H9 (cell line): ENCODE results near the gene CILP2. TPM values are rescaled to one million over a fixed set of nuclear protein-coding genes. Genes with fewer than 3 reads are reported as not detected.
A peak's percentile ranks its signal among the peaks of the same experiment; 100 is the strongest.

Experiments
- DNase-seq: peaks from one replicate; pipeline ENCODE4 v3.0.0-alpha.2; 2017
- H2AFZ ChIP-seq: one replicate; pipeline ENCODE4 v1.6.1; 2013; ENCODE audit warnings: mild to moderate bottlenecking, low read length, control low read depth, moderate library complexity
- H2AK5ac ChIP-seq: 2 replicates; pipeline ENCODE4 v1.6.1; 2013; ENCODE audit warnings: low read length, control low read depth, mixed read lengths; ENCODE audit not compliant: insufficient read length
- H2BK120ac ChIP-seq: one replicate; pipeline ENCODE4 v1.6.1; 2013; ENCODE audit warnings: low read depth, mild to moderate bottlenecking, low read length, control low read depth, inconsistent platforms; ENCODE audit not compliant: poor library complexity, severe bottlenecking
- H2BK12ac ChIP-seq: 2 replicates; pipeline ENCODE4 v1.6.1; 2013; ENCODE audit warnings: low read length, control low read depth, mixed read lengths, low read depth; ENCODE audit not compliant: insufficient read length
- H2BK15ac ChIP-seq: 2 replicates; pipeline ENCODE4 v1.6.1; 2013; ENCODE audit warnings: low read depth, low read length, control low read depth
- H2BK20ac ChIP-seq: one replicate; pipeline ENCODE4 v1.6.1; 2013; ENCODE audit warnings: low read depth, mild to moderate bottlenecking, low read length, control low read depth, inconsistent platforms; ENCODE audit not compliant: poor library complexity, severe bottlenecking
- H2BK5ac ChIP-seq: 2 replicates; pipeline ENCODE4 v1.6.1; 2013; ENCODE audit warnings: low read length, control low read depth, mixed read lengths; ENCODE audit not compliant: insufficient read length
- H3K14ac ChIP-seq: 2 replicates; pipeline ENCODE4 v1.6.1; 2013; ENCODE audit warnings: low read length, control low read depth; ENCODE audit not compliant: insufficient read depth
- H3K18ac ChIP-seq: 2 replicates; pipeline ENCODE4 v1.6.1; 2013; ENCODE audit warnings: low read depth, mild to moderate bottlenecking, mixed read lengths, low read length, control low read depth; ENCODE audit not compliant: insufficient read length
- H3K23ac ChIP-seq: 2 replicates; pipeline ENCODE4 v1.6.1; 2013; ENCODE audit warnings: low read length, control low read depth, mixed read lengths, low read depth; ENCODE audit not compliant: insufficient read length
- H3K23me2 ChIP-seq: 2 replicates; pipeline ENCODE4 v1.6.1; 2013; ENCODE audit warnings: low read depth, mild to moderate bottlenecking, mixed read lengths, low read length, control low read depth; ENCODE audit not compliant: insufficient read length, poor library complexity, severe bottlenecking
- H3K27ac ChIP-seq: 2 replicates; pipeline ENCODE4 v1.5.1; 2013; ENCODE audit warnings: low read length, control low read depth, mixed read lengths, low read depth; ENCODE audit not compliant: insufficient read length
- H3K27me3 ChIP-seq: 2 replicates; pipeline ENCODE4 v1.6.1; 2013; ENCODE audit warnings: low read length, control low read depth, inconsistent platforms; ENCODE audit not compliant: insufficient read depth
- H3K4ac ChIP-seq: 2 replicates; pipeline ENCODE4 v1.6.1; 2013; ENCODE audit warnings: low read depth, mild to moderate bottlenecking, control low read depth, inconsistent platforms, low read length, moderate library complexity
- H3K4me1 ChIP-seq: 2 replicates; pipeline ENCODE4 v1.6.1; 2013; ENCODE audit warnings: low read length, control low read depth, inconsistent platforms; ENCODE audit not compliant: insufficient read depth
- H3K4me2 ChIP-seq: 2 replicates; pipeline ENCODE4 v1.6.1; 2013; ENCODE audit warnings: low read length, control low read depth, mixed read lengths; ENCODE audit not compliant: insufficient read length, insufficient read depth
- H3K56ac ChIP-seq: 2 replicates; pipeline ENCODE4 v1.6.1; 2013; ENCODE audit warnings: low read depth, mild to moderate bottlenecking, mixed read lengths, low read length, control low read depth; ENCODE audit not compliant: insufficient read length
- H3K79me1 ChIP-seq: 2 replicates; pipeline ENCODE4 v1.6.1; 2013; ENCODE audit warnings: low read depth, mild to moderate bottlenecking, moderate library complexity, low read length, control low read depth, inconsistent platforms; ENCODE audit not compliant: insufficient read depth, poor library complexity, severe bottlenecking
- H3K79me2 ChIP-seq: 2 replicates; pipeline ENCODE4 v1.6.1; 2013; ENCODE audit warnings: low read length, control low read depth, inconsistent platforms; ENCODE audit not compliant: insufficient read depth
- H3K9ac ChIP-seq: 2 replicates; pipeline ENCODE4 v1.6.1; 2013; ENCODE audit warnings: low read length, control low read depth, mixed read lengths; ENCODE audit not compliant: insufficient read length; ENCODE audit errors: extremely low read depth
- H3K9me3 ChIP-seq: one replicate; pipeline ENCODE4 v1.6.1; 2013; ENCODE audit warnings: low read depth, low read length, inconsistent platforms; ENCODE audit not compliant: control insufficient read depth
- H3T11ph ChIP-seq: one replicate; pipeline ENCODE4 v1.6.1; 2013; ENCODE audit warnings: mild to moderate bottlenecking, low read length, control low read depth, inconsistent platforms
- H4K20me1 ChIP-seq: one replicate; pipeline ENCODE4 v1.6.1; 2013; ENCODE audit not compliant: control insufficient read depth, insufficient read length, insufficient read depth
- H4K5ac ChIP-seq: 2 replicates; pipeline ENCODE4 v1.6.1; 2013; ENCODE audit warnings: low read depth, mild to moderate bottlenecking, mixed read lengths, low read length, control low read depth; ENCODE audit not compliant: insufficient read length
- H4K8ac ChIP-seq: replicated peaks from 2 replicates; pipeline ENCODE4 v1.6.1; 2013; ENCODE audit warnings: low read length, control low read depth, mixed read lengths, low read depth; ENCODE audit not compliant: insufficient read length
- H4K91ac ChIP-seq: 2 replicates; pipeline ENCODE4 v1.6.1; 2013; ENCODE audit warnings: low read depth, mild to moderate bottlenecking, moderate library complexity, mixed read lengths, low read length, control low read depth; ENCODE audit not compliant: insufficient read length
- H3K27ac Mint-ChIP-seq, 3 experiments: 2 replicates in 2 of 3; 3 replicates in 1 of 3; pipeline ENCODE4 v1.8.0; 2020 to 2021; ENCODE audit warnings: mixed read lengths in 3 of 3, mild to moderate bottlenecking in 1 of 3, moderate library complexity in 1 of 3
- H3K27me3 Mint-ChIP-seq: 2 replicates; pipeline ENCODE4 v1.8.0; 2021; ENCODE audit warnings: low read depth, mild to moderate bottlenecking, moderate library complexity, mixed read lengths
- H3K36me3 Mint-ChIP-seq, 3 experiments: 2 replicates in 2 of 3; 3 replicates in 1 of 3; pipeline ENCODE4 v1.8.0; 2020 to 2021; ENCODE audit warnings: low read depth in 3 of 3, mixed read lengths in 3 of 3; ENCODE audit not compliant: insufficient read depth in 1 of 3
- H3K4me1 Mint-ChIP-seq, 2 experiments: 2 replicates each; pipeline ENCODE4 v1.8.0; 2020; ENCODE audit warnings: mixed read lengths in 2 of 2
- H3K4me3 Mint-ChIP-seq, 2 experiments: 2 replicates in 1 of 2; 3 replicates in 1 of 2; pipeline ENCODE4 v1.8.0; 2020 to 2021; ENCODE audit warnings: mild to moderate bottlenecking in 2 of 2, mixed read lengths in 2 of 2, moderate library complexity in 1 of 2
- H3K9me3 Mint-ChIP-seq, 2 experiments: 2 replicates in 1 of 2; 3 replicates in 1 of 2; pipeline ENCODE4 v1.8.0; 2020; ENCODE audit warnings: mild to moderate bottlenecking in 2 of 2, mixed read lengths in 2 of 2, moderate library complexity in 1 of 2
- CTCF ChIP-seq: fragments of 200-600 bp; sonication (generic); conservative IDR thresholded peaks from 3 replicates; pipeline ENCODE4 v1.8.0; 2021; ENCODE audit warnings: antibody characterized with exemption, mild to moderate bottlenecking
- WGBS: extraction: QIAGEN DNeasy Blood & Tissue Kit; methylation state at CpG from one replicate; pipeline ENCODE4 v1.1.7; 2013; ENCODE audit warnings: missing lambda C conversion rate, low lambda C conversion rate, mixed read lengths; ENCODE audit not compliant: insufficient read length; ENCODE audit errors: extremely low coverage; 5-methylcytosine and 5-hydroxymethylcytosine counted together
- total RNA-seq: library from RNA; stranded (reverse); gene quantifications from 2 replicates; pipeline ENCODE4 v1.2.1, GENCODE V29; 2021

CILP2 gene
- total RNA-seq, 1 experiment from 2014 or later: 6.4 TPM

- no peaks in the 10 kb centered on the region for H3K79me2 ChIP-seq
- H2BK120ac ChIP-seq: no peak overlapping the region
- Mint-ChIP-seq H3K27ac (peak overlapping the region in 2 of 3 experiments; percentile 70 to 90; a peak in 2 of 7 replicates), H3K4me1 (peaks cover 3 to 13% of the 10 kb centered on the region in 2 experiments), H3K36me3 (peaks cover 16 to 47% (median 39%) of the 10 kb centered on the region in 3 experiments), H3K9me3 (no peaks in the 10 kb centered on the region), H3K4me3 (no peak overlapping the region), H3K27me3 (peaks cover 4% of the 10 kb centered on the region; the same call in 1 of the 2 replicates)
- no CpG with 5 or more reads among the region's 11 CpGs for WGBS
- no peak for DNase-seq
- H4K5ac ChIP-seq: no peak overlapping the region
- H2AK5ac ChIP-seq: no peak overlapping the region
- H3K27me3 ChIP-seq: no peaks in the 10 kb centered on the region
- H3K23me2 ChIP-seq: no peaks in the 10 kb centered on the region
- H2BK15ac ChIP-seq: no peak overlapping the region
- no peak overlapping the region for H2BK5ac ChIP-seq
- no peak overlapping the region for H4K91ac ChIP-seq
- no peak overlapping the region for H3K27ac ChIP-seq
- H2AFZ ChIP-seq: no peak overlapping the region
- H3K23ac ChIP-seq: no peak overlapping the region
- H3K9me3 ChIP-seq: no peaks in the 10 kb centered on the region
- no peak overlapping the region for H3K18ac ChIP-seq
- H3K9ac ChIP-seq: no peak overlapping the region
- H4K20me1 ChIP-seq: no peaks in the 10 kb centered on the region
- H2BK12ac ChIP-seq: no peak overlapping the region
- no peak overlapping the region for H4K8ac ChIP-seq
- no peak overlapping the region for H3T11ph ChIP-seq
- H3K56ac ChIP-seq: no peak overlapping the region
- no peaks in the 10 kb centered on the region for H3K79me1 ChIP-seq
- TF ChIP-seq CTCF: no peak
- no peak overlapping the region for H3K4ac ChIP-seq
- H2BK20ac ChIP-seq: no peak overlapping the region
- no peaks in the 10 kb centered on the region for H3K4me1 ChIP-seq
- no peak overlapping the region for H3K14ac ChIP-seq
- H3K4me2 ChIP-seq: no peak overlapping the region
These were observed 29.8 kb upstream of the CILP2 start for GRCh38 chr19:19508217-19508616.
